Lung (tissue), 12 donors: ENCODE data around the gene SP140L. TPM values are rescaled to one million over a fixed set of nuclear protein-coding genes. Genes with fewer than 3 reads are reported as not detected.

Experiments
- ATAC-seq: fragments of 200-7000 bp; cut with Tn5 transposase; one replicate; pipeline ENCODE4 v1.9.1; 2020; ENCODE audit warnings: moderate number of reproducible peaks; ENCODE audit not compliant: insufficient read depth, low FRiP score
- DNase-seq, 3 donors: peaks; one replicate each; pipeline ENCODE4 v3.0.0-alpha.2; 2013 to 2017
- H3K27ac ChIP-seq, 2 donors: one replicate each; pipeline ENCODE4 v1.5.1; 2013; ENCODE audit warnings: mild to moderate bottlenecking in 2 of 2, moderate library complexity in 2 of 2, control low read depth in 1 of 2, inconsistent platforms in 1 of 2, low read depth in 1 of 2, low read length in 1 of 2
- H3K27me3 ChIP-seq, 3 donors: one replicate each; pipeline ENCODE4 v1.5.1; 2013; ENCODE audit warnings: low read length in 2 of 3; ENCODE audit not compliant: control insufficient read depth in 3 of 3, insufficient read depth in 3 of 3
- H3K36me3 ChIP-seq, 4 donors: one replicate each; pipeline ENCODE4 v1.5.1; 2013; ENCODE audit warnings: low read length in 4 of 4, mild to moderate bottlenecking in 1 of 4, moderate library complexity in 1 of 4; ENCODE audit not compliant: control insufficient read depth in 4 of 4, insufficient read depth in 4 of 4
- H3K4me1 ChIP-seq, 5 donors: one replicate each; pipeline ENCODE4 v1.5.1; 2013; ENCODE audit warnings: low read length in 5 of 5, mild to moderate bottlenecking in 2 of 5, moderate library complexity in 1 of 5; ENCODE audit not compliant: control insufficient read depth in 5 of 5, insufficient read depth in 5 of 5
- H3K4me3 ChIP-seq: one replicate; pipeline ENCODE4 v1.5.1; 2013; ENCODE audit warnings: mild to moderate bottlenecking, control low read depth, moderate library complexity
- H3K9ac ChIP-seq, 2 donors: one replicate each; pipeline ENCODE4 v1.5.1; 2013; ENCODE audit warnings: low read length in 2 of 2, control low read depth in 1 of 2; ENCODE audit not compliant: insufficient read depth in 1 of 2
- H3K9me3 ChIP-seq, 4 donors: one replicate each; pipeline ENCODE4 v1.5.1; 2013; ENCODE audit warnings: low read length in 3 of 4, mild to moderate bottlenecking in 1 of 4, moderate library complexity in 1 of 4; ENCODE audit not compliant: control insufficient read depth in 4 of 4, insufficient read depth in 3 of 4
- CTCF ChIP-seq: IDR thresholded peaks from 2 replicates; pipeline ENCODE4 v1.5.1; 2012; ENCODE audit warnings: mild to moderate bottlenecking; ENCODE audit errors: control extremely low read depth, extremely low read depth
- WGBS, 2 donors: extraction: QIAGEN DNeasy Blood & Tissue Kit; methylation state at CpG; one replicate each; pipeline ENCODE4 v1.1.7; 2013; 5-methylcytosine and 5-hydroxymethylcytosine counted together
- polyA plus RNA-seq, 2 donors: library from polyadenylated mRNA; stranded (reverse); fragments of 200-250 nt; gene quantifications; one replicate each; pipeline ENCODE4 v1.2.1, GENCODE V29; 2013
- total RNA-seq, 2 donors: library from RNA; depleted of rRNA in 1 of 2; stranded (reverse); fragments of >200 nt in 1 of 2; gene quantifications; one replicate each; pipeline ENCODE4 v1.2.1, GENCODE V29; 2014 to 2021
- donor health status: control.
- donor health status: control.
- donor health status: Bipolar disorder and iron deficiency.
- donor health status: healthy.
- donor health status: DM: yes; HTN: yes; CAD: no.

SP140L gene
- total and polyA plus RNA-seq, 4 donors = 15.2 to 30.3 (median 17.4) TPM

GRCh38 chr2:230419181-230419580 is 92.2 kb downstream of the SP140L start:
- Histone ChIP-seq H3K9ac (no peak overlapping the region), H3K4me1 (peaks cover 3 to 19% (median 13%) of the 10 kb centered on the region in 5 donors), H3K36me3 (peaks cover 0 to 5% (median 2%) of the 10 kb centered on the region in 4 donors), H3K27me3 (no peaks in the 10 kb centered on the region), H3K27ac (peak overlapping the region in 1 of 2 donors; percentile 39), H3K4me3 (no peak overlapping the region), H3K9me3 (no peaks in the 10 kb centered on the region)
- DNase-seq (no peak), ATAC-seq (no peak)
- TF ChIP-seq CTCF = no peak
- WGBS, 2 donors = 68 to 83% methylated on average over 4 of the region's 4 CpGs

GRCh38 chr2:230422149-230422548 is 95.2 kb downstream of the SP140L start:
- Histone ChIP-seq H3K27ac (no peak overlapping the region), H3K36me3 (peaks cover 0 to 5% (median 2%) of the 10 kb centered on the region in 4 donors), H3K9me3 (no peaks in the 10 kb centered on the region), H3K27me3 (no peaks in the 10 kb centered on the region), H3K4me1 (peaks cover 3 to 20% (median 7%) of the 10 kb centered on the region in 5 donors), H3K9ac (no peak overlapping the region), H3K4me3 (no peak overlapping the region)
- ATAC-seq = no peak
- 85 to 88% methylated on average over 4 of the region's 4 CpGs for WGBS, 2 donors
- DNase-seq = no peak
- no peak for TF ChIP-seq CTCF

GRCh38 chr2:230423851-230424458 is 97.0 kb downstream of the SP140L start:
- Histone ChIP-seq H3K4me3 (no peak overlapping the region), H3K9me3 (peaks cover 0 to under 1% (median 0%) of the 10 kb centered on the region in 4 donors), H3K36me3 (peaks cover 0 to 6% (median 2%) of the 10 kb centered on the region in 4 donors), H3K4me1 (peaks cover 0 to 16% (median 0%) of the 10 kb centered on the region in 5 donors), H3K27me3 (no peaks in the 10 kb centered on the region), H3K27ac (peak overlapping the region; percentile 53 to 81), H3K9ac (no peak overlapping the region)
- TF ChIP-seq CTCF = no peak
- ATAC-seq (peak; percentile 69), DNase-seq (peak in 1 of 3 donors; percentile 44)
- WGBS, 2 donors = 53 to 82% methylated on average over 3 of the region's 3 CpGs
